D721Med (cell line): ENCODE data around the gene SP2.
"Not testable (repeated sequence)": the region's sequence is repeated elsewhere in the genome, so short reads cannot be mapped to it uniquely, and the experiment has no call there.

Experiments
- DNase-seq: peaks from one replicate; pipeline ENCODE4 v3.0.0; 2011; ENCODE audit warnings: low spot score; ENCODE audit not compliant: insufficient read length
- FAIRE-seq: peaks from 2 replicates; lab custom pipeline; 2011; peaks lifted over from hg19 to GRCh38; lab: Jason Lieb, UNC
- TF ChIP-seq, protein P1 (sequence below): IDR thresholded peaks from 2 replicates; pipeline ENCODE4 v1.5.1; 2012; ENCODE audit warnings: mild to moderate bottlenecking, control low read depth; ENCODE audit not compliant: insufficient read depth; ENCODE audit errors: missing control alignments

SP2 gene

DNA sequence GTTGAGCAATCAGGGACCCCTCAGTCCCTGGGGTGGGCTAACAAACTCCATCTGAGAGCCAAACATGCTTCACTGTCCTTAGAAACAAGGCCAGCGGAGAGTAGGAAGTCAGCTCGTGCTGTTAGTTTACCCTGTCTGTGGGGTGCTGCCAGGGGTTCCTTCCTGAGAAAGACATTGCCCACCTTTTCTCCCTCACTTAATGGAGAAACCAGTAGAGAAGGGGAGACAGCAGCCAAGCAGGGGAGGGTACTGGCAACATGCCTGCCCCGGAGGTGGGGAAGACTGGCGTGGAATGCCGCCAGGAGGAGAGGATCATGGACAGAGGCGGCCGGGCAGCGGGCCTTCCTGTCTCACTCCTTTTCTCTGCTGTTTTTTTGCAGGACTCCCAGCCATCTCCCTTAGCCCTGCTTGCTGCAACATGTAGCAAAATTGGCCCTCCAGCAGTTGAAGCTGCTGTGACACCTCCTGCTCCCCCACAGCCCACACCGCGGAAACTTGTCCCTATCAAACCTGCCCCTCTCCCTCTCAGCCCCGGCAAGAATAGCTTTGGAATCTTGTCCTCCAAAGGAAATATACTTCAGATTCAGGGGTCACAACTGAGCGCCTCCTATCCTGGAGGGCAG lies 19.9 kb downstream of the SP2 start:
- TF ChIP-seq, protein P1, sequence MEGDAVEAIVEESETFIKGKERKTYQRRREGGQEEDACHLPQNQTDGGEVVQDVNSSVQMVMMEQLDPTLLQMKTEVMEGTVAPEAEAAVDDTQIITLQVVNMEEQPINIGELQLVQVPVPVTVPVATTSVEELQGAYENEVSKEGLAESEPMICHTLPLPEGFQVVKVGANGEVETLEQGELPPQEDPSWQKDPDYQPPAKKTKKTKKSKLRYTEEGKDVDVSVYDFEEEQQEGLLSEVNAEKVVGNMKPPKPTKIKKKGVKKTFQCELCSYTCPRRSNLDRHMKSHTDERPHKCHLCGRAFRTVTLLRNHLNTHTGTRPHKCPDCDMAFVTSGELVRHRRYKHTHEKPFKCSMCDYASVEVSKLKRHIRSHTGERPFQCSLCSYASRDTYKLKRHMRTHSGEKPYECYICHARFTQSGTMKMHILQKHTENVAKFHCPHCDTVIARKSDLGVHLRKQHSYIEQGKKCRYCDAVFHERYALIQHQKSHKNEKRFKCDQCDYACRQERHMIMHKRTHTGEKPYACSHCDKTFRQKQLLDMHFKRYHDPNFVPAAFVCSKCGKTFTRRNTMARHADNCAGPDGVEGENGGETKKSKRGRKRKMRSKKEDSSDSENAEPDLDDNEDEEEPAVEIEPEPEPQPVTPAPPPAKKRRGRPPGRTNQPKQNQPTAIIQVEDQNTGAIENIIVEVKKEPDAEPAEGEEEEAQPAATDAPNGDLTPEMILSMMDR, result no peak
- FAIRE-seq (no peak), DNase-seq (no peak)

GRCh38 chr17:47916489-47917208 lies 20.6 kb downstream of the SP2 start:
- DNase-seq (no peak), FAIRE-seq (no peak)
- TF ChIP-seq, protein P1, result no peak

DNA sequence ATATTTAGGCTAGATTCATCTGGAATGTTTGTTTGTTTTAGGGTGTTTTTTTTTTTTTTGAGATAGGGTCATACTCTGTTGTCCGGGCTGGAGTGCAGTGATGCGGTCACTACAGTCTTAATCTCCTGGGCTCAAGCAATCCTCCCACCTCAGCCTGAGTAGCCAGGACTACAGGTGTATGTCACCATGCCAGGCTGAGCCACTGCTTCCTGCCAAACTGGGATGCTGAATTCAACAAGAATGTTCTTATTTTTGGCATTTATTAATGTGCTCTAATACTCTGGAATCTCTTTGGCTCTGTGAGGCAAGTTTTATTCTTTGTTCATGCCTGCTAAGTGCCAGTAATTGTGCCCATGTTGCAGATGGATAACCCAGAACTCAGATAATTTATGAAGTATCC lies 21.5 kb downstream of the SP2 start:
- TF ChIP-seq, protein P1, result no peak
- FAIRE-seq (no peak), DNase-seq (no peak)

DNA sequence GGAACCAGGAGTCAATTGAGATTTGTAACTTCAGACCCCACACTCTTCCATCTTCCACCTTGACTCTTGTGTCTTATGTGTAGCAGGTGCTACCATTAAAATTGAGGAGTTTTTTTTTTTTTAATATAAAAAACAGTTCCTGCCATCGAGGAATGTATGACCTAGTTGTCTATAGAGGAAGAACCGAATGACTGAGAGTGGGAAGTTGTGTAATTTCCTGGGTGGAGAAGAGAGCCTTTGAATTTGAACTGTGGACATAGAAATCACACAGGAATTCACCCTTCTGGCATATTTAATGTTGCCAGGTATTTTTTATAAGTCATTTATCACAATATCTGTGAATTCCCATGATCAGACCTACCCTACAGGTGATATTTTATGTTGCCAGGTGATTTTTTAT lies 22.0 kb downstream of the SP2 start:
- FAIRE-seq, result no peak
- no peak for DNase-seq
- TF ChIP-seq, protein P1, result no peak

- TF ChIP-seq, protein P1, result no peak
- no peak for FAIRE-seq
- no peak for DNase-seq
These were observed 23.0 kb downstream of the SP2 start for GRCh38 chr17:47918991-47919390.

DNA sequence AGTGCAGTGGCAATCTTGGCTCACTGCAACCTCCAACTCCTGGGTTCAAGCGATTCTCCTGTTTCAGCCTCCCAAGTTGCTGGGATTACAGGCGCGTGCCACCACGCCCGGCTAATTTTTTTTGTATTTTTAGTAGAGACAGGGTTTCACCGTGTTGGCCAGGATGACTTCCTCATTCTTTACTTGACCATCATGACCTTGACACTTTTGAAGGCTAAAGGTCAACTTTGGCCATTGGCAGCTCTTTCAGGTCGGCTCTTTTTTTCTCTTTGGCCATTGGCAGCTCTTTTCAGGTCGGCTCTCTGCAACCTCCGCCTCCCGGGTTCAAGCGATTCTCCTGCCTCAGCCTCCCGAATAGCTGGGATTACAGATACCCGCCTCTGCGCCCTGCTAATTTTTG lies 23.9 kb downstream of the SP2 start:
- not testable (repeated sequence) for DNase-seq, FAIRE-seq

DNA sequence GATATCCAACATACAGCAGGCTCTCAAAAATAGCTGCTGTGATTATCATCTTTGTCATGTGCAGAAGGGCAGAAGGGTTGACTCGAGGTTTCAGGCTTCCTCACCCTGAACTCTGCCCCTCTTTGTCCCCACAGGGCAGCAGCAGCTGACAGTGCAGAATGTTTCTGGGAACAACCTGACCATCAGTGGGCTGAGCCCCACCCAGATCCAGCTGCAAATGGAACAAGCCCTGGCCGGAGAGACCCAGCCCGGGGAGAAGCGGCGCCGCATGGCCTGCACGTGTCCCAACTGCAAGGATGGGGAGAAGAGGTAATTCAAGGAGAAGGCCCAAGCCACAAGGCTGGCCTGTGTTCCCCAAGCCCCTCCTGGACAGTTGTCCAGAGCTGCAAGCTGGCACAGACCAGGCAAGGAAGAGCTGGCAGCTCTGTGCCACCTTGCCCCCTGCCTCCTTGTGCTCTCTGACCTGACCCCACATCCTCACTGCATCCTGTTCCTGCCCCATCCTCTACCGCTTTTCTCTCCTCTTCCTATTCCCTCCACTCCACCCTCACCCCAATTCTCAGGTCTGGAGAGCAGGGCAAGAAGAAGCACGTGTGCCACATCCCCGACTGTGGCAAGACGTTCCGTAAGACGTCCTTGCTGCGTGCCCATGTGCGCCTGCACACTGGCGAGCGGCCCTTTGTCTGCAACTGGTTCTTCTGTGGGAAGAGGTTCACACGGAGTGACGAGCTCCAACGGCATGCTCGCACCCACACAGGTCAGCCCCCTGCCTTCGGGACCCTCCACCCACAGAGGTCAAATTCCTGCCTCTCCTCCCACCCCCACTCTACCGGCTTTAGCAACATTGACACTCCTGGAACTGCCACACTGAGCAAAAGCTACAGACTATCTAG lies 29.0 kb downstream of the SP2 start:
- no peak for FAIRE-seq
- TF ChIP-seq, protein P1, result no peak
- no peak for DNase-seq
